Measurements from ENCODE around the gene ADAMTS18. TPM values are rescaled to one million over a fixed set of nuclear protein-coding genes. Genes with fewer than 3 reads are reported as not detected.
"Not testable (repeated sequence)": the region's sequence is repeated elsewhere in the genome, so short reads cannot be mapped to it uniquely, and the experiment has no call there.

The ADAMTS18 gene
- total RNA-seq, 2 experiments from 2014 or later: not detected

DNA sequence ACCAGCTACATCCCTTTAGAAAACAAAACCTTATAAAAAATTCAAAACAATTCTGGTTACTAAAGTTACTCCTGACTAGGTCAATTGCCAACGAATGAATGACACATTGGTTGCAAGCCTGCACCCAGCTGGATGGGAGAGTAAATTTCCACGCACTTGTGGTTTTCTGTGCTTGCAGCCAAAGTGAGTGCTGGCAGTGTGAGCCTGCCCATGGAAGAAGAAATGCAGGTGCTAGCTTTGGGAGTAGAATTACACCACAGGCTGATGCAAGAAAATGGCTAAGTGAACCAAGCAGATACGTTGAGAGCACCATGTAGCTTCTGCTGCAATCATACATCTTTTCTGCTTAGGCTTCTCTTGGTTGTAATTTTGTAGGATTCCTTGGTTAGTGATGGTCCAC is 161.0 kb downstream of the ADAMTS18 start:
- BruUV-seq (replicated peaks): no TSS peak

DNA sequence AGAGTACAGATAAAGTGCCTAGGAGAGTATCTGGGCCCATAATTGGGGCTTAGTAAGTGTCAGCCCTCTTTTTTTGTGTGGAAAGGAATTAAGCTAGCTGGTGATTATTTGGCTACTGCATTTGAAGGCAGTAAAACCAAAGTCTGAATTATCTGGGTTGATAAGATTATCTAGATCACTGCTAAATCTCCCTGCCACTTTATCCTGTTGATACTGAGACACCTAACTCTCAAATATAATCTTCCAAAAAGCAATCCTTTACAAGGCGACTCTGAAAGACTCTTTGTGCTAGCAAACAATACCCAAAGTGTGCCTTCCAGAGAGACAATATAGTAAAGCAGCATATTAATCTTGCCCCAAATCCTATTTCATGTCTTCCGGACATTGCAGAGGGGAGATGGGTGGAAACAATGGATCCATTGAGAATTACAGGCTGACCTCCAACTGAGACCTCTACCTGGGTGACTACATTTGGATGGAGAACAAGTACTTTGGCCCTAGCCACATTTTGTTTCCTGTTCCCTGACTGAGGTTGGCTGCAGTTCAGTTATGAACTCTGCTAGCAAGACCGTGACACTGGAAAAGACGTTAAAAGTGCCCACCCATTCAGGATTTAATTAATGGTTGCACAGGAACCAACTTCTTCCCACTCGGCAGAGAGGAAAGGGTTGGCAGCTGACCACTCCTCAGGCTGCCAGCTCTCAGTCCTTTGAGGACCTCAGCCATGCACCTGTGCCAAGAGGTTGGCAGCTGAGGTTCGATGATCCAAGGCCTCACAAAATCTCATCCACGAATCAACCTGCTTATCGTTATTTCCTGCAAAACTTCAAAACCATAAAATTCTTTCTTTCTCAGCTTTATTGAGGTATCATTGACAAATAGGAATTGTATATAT is 163.1 kb downstream of the ADAMTS18 start:
- no TSS peak for BruUV-seq (replicated peaks)
- Histone ChIP-seq H3K4me1 (ENCODE audit: insufficient read depth, low read length, poor library complexity, severe bottlenecking) (no peaks in the 10 kb centered on the region), H3K9me2 (ENCODE audit: insufficient read depth, low read length) (no peaks in the 10 kb centered on the region; the same call in 1 of the 2 replicates), H4K20me1 (ENCODE audit: insufficient read depth, low read length) (no peaks in the 10 kb centered on the region), H3K9me3 (ENCODE audit: low read length) (no peaks in the 10 kb centered on the region), H3K79me2 (ENCODE audit: insufficient read depth, low read depth, low read length) (no peaks in the 10 kb centered on the region), H3K4me3 (ENCODE audit: low read depth, low read length, poor library complexity, severe bottlenecking) (no peak overlapping the region), H3K4me2 (ENCODE audit: low read length) (no peak overlapping the region), H3K27ac (ENCODE audit: low read depth, low read length, poor library complexity, severe bottlenecking) (no peak overlapping the region), H3K36me3 (ENCODE audit: insufficient read depth, low read length) (no peaks in the 10 kb centered on the region), H2AFZ (ENCODE audit: low read length) (no peak overlapping the region)
- ChIA-PET CTCF (ENCODE audit: unreplicated experiment) (no interaction called here), POLR2A (no interaction called here)
- TF ChIP-seq EZH2phosphoT487 (IDR thresholded peaks at IDR 0.05; ENCODE audit: borderline replicate concordance, low read depth, low read length): no peak
- TF ChIP-seq, protein P1, sequence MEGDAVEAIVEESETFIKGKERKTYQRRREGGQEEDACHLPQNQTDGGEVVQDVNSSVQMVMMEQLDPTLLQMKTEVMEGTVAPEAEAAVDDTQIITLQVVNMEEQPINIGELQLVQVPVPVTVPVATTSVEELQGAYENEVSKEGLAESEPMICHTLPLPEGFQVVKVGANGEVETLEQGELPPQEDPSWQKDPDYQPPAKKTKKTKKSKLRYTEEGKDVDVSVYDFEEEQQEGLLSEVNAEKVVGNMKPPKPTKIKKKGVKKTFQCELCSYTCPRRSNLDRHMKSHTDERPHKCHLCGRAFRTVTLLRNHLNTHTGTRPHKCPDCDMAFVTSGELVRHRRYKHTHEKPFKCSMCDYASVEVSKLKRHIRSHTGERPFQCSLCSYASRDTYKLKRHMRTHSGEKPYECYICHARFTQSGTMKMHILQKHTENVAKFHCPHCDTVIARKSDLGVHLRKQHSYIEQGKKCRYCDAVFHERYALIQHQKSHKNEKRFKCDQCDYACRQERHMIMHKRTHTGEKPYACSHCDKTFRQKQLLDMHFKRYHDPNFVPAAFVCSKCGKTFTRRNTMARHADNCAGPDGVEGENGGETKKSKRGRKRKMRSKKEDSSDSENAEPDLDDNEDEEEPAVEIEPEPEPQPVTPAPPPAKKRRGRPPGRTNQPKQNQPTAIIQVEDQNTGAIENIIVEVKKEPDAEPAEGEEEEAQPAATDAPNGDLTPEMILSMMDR (conservative IDR thresholded peaks at IDR 0.05; ENCODE audit: low read length): no peak
- intact Hi-C loops (cut with micrococcal nuclease; ENCODE audit: unreplicated experiment): no loop called here
- DNase-seq (ENCODE audit: low spot score): no peak

More for the DNA sequence above, 161.0 kb downstream of the ADAMTS18 start:
- no peak overlapping the region for H2AFZ ChIP-seq (ENCODE audit: low read length)
- H3K27ac ChIP-seq (ENCODE audit: low read depth, low read length, poor library complexity, severe bottlenecking): no peak overlapping the region
- H3K4me2 ChIP-seq (ENCODE audit: low read length): no peak overlapping the region
- no peaks in the 10 kb centered on the region; the same call in 1 of the 2 replicates for H3K9me2 ChIP-seq (ENCODE audit: insufficient read depth, low read length)
- ChIA-PET POLR2A (no interaction called here), CTCF (ENCODE audit: unreplicated experiment) (no interaction called here)
- H3K9me3 ChIP-seq (ENCODE audit: low read length): no peaks in the 10 kb centered on the region
- no peaks in the 10 kb centered on the region for H3K4me1 ChIP-seq (ENCODE audit: insufficient read depth, low read length, poor library complexity, severe bottlenecking)
- H3K79me2 ChIP-seq (ENCODE audit: insufficient read depth, low read depth, low read length): no peaks in the 10 kb centered on the region
- no peak for DNase-seq (ENCODE audit: low spot score)
- no peak overlapping the region for H3K4me3 ChIP-seq (ENCODE audit: low read depth, low read length, poor library complexity, severe bottlenecking)
- TF ChIP-seq, protein P1 (conservative IDR thresholded peaks at IDR 0.05; ENCODE audit: low read length): no peak
- TF ChIP-seq EZH2phosphoT487 (IDR thresholded peaks at IDR 0.05; ENCODE audit: borderline replicate concordance, low read depth, low read length): no peak
- H3K36me3 ChIP-seq (ENCODE audit: insufficient read depth, low read length): no peaks in the 10 kb centered on the region
- no peaks in the 10 kb centered on the region for H4K20me1 ChIP-seq (ENCODE audit: insufficient read depth, low read length)
- intact Hi-C loops (cut with micrococcal nuclease; ENCODE audit: unreplicated experiment): no loop called here

- CTCF ChIA-PET (ENCODE audit: unreplicated experiment); H3K4me3 ChIP-seq (ENCODE audit: low read depth, low read length, poor library complexity, severe bottlenecking); BruUV-seq (replicated peaks); H3K4me1 ChIP-seq (ENCODE audit: insufficient read depth, low read length, poor library complexity, severe bottlenecking); H2AFZ ChIP-seq (ENCODE audit: low read length); DNase-seq (ENCODE audit: low spot score); H3K9me3 ChIP-seq (ENCODE audit: low read length); H3K9me2 ChIP-seq (ENCODE audit: insufficient read depth, low read length); H4K20me1 ChIP-seq (ENCODE audit: insufficient read depth, low read length); H3K79me2 ChIP-seq (ENCODE audit: insufficient read depth, low read depth, low read length); H3K27ac ChIP-seq (ENCODE audit: low read depth, low read length, poor library complexity, severe bottlenecking); H3K4me2 ChIP-seq (ENCODE audit: low read length); intact Hi-C loops (cut with micrococcal nuclease; ENCODE audit: unreplicated experiment); H3K36me3 ChIP-seq (ENCODE audit: insufficient read depth, low read length): not testable (repeated sequence)
- POLR2A ChIA-PET: interaction anchor here (0.6 kb wide), 1 partner anchor 736 kb away, joined by 3 read pairs; no protein-coding TSS in a partner anchor
These were observed 168.6 kb downstream of the ADAMTS18 start for GRCh38 chr16:77266185-77266584.

Measured in OCI-LY7 (cell line).